Stimulated activated CD8-positive, alpha-beta memory T cell treated with anti-CD3 and anti-CD28 coated beads, Interleukin-4, amount 100 ng/mL, for 1 hour (primary cell): ENCODE results near the gene CMIP.
"Not testable (repeated sequence)": the region's sequence is repeated elsewhere in the genome, so short reads cannot be mapped to it uniquely, and the experiment has no call there.

Experiments
- DNase-seq, 2 donors: peaks; one replicate each; pipeline ENCODE4 v3.0.0-alpha.2; 2020; ENCODE audit warnings: low read depth in 2 of 2, low spot score in 1 of 2

The CMIP gene

GRCh38 chr16:81421126-81421525 is 23.5 kb upstream of the CMIP start:
- no peak for DNase-seq

GRCh38 chr16:81421536-81421935 is 23.1 kb upstream of the CMIP start:
- DNase-seq, result no peak

- DNase-seq, result not testable (repeated sequence)
Measured at GRCh38 chr16:81422153-81422552, 22.5 kb upstream of the CMIP start.

GRCh38 chr16:81424771-81425170 is 19.8 kb upstream of the CMIP start:
- no peak for DNase-seq

GRCh38 chr16:81427219-81427618 is 17.4 kb upstream of the CMIP start:
- DNase-seq, result no peak

GRCh38 chr16:81429045-81429521 is 15.5 kb upstream of the CMIP start:
- no peak for DNase-seq

GRCh38 chr16:81431554-81432353 is 12.9 kb upstream of the CMIP start:
- no peak for DNase-seq

- no peak for DNase-seq
Measured at GRCh38 chr16:81432937-81433557, 11.6 kb upstream of the CMIP start.

GRCh38 chr16:81435103-81435502 is 9.5 kb upstream of the CMIP start:
- no peak for DNase-seq

- no peak for DNase-seq
Measured at GRCh38 chr16:81435567-81435966, 9.0 kb upstream of the CMIP start.

GRCh38 chr16:81436386-81436785 is 8.2 kb upstream of the CMIP start:
- no peak for DNase-seq

- DNase-seq, result no peak
Measured at GRCh38 chr16:81437865-81438264, 6.7 kb upstream of the CMIP start.

GRCh38 chr16:81440888-81441761 is 3.5 kb upstream of the CMIP start:
- no peak for DNase-seq

- DNase-seq, result no peak
Measured at GRCh38 chr16:81442220-81442915, 2.2 kb upstream of the CMIP start.

GRCh38 chr16:81442916-81443687 is 1.5 kb upstream of the CMIP start:
- no peak for DNase-seq

GRCh38 chr16:81443688-81444447 is 740 bp upstream of the CMIP start:
- no peak for DNase-seq

GRCh38 chr16:81445143-81445961 is 744 bp downstream of the CMIP start:
- no peak for DNase-seq

- no peak for DNase-seq
Measured at GRCh38 chr16:81445966-81446906, 1.6 kb downstream of the CMIP start.
